Gastrocnemius medialis (tissue), 4 donors: ENCODE results near the gene CAMKV.

ENCODE experiments used
- CTCF ChIP-seq, 5 experiments: fragments of 450-650 bp in 3 of 5; fragments of 200-600 bp in 2 of 5; sonication (generic) in 2 of 5; IDR thresholded peaks in 4 of 5; conservative IDR thresholded peaks in 1 of 5; 1 replicate in 4 of 5; 2 replicates in 1 of 5; pipeline ENCODE4 v1.5.1; 2016 to 2019; ENCODE audit warnings: antibody characterized with exemption in 5 of 5, mild to moderate bottlenecking in 3 of 5, moderate library complexity in 3 of 5
- POLR2A ChIP-seq, 2 donors: fragments of 450-650 bp; IDR thresholded peaks; one replicate each; pipeline ENCODE4 v1.6.1; 2017; ENCODE audit warnings: antibody characterized with exemption in 2 of 2, mild to moderate bottlenecking in 2 of 2, moderate library complexity in 2 of 2

GRCh38 chr3:49882166-49882565, 12.5 kb upstream of the CAMKV start:
- TF ChIP-seq CTCF (IDR thresholded peaks at IDR 0.05 in 4 of 5, conservative IDR thresholded peaks at IDR 0.05 in 1 of 5) (no peak), POLR2A (IDR thresholded peaks at IDR 0.05) (no peak)
